ENCODE measurements around the gene DLG2.

Gene DLG2

DNA sequence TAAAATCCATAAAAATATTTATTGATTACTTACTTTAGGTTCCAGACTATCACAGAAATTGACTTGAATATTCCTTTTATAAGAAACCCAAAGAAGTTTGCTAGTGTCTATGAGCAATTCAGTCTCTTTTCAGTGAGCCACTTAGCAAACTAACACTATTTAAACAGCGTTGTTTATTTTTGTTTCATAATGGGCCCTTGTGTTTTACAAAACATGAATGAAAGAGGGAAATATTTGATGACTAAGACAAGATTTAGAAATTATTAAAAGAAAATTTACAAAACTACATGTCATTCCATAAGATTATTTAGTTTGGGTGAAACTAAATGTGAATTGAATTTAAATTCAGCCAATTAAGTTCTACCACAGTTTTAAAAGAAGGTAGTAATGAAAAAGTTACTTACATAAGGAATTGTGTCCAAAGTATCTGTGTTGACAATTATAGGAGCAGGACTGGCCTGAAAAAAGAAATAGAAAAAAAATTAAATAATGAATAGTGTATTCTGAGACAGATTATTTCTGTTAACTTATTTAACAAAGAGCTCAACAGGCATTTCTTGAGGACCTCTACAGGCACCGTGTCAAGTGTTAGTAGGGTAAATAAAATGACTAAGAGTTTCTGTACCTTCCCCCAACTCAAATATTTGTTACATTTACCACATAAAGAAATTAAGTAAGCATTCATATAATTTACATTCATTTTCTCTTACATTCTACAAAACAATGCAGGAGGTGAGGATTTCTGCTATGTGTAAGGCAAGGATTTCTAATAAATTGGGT, 1376.1 kb downstream of the DLG2 start:
- DNase-seq (ENCODE audit: low spot score): no peak

DNA sequence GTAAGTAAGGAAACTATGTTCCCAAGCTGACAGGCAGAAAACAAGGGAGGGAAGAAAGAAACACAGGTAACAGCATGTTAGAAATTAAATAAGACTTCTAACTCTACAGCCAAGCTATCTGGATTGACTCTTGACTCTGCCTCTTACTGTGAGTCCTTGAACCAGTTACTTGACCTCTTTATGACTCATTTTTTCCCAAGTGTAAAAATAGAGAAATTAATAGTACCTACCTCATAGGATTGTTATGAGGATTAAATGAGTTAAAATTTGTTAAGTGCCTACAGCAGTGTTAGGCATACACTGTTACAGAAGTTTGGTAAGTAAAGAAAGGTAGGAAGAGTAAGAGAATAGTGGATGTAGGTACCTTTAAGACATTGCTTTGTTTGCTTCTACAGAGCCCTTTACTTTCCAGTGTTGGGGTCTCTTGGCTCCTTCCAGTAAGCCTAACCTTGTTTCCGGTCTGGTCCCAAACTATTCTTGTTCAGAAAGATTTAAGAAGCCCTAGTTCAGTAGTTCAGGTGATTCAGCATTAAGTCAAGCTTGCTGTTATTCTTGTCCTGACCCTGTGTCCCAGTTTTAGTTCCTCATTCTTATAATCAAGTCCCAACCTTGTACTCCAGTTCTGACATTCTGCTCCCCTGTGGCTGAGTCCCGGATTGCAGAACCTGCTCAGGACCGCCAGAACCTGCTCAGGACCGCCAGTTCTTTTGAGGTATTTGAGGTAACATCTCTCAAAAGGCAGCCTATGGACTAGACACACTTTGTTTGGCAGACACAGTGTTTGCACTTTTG, 1377.6 kb downstream of the DLG2 start:
- DNase-seq (ENCODE audit: low spot score): no peak

DNA sequence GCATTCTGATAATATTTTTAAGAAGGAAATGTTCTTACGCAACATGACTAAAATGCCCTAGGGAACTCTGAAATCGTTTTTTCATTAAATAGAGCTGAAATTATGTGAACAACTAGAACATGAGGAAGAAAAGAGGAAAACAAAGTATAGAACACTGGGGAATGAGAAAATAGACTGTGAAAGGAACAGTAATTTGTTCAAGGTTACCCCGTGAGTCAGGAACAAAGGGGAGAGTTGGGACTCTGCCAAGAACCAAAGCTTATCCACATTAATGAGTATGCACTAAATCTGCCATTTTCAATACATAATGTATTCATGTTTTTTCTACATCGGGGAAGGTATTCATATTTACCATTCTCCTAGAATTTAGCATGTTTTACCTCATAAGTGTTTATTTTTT, 1379.2 kb downstream of the DLG2 start:
- DNase-seq (ENCODE audit: low spot score): no peak

DNA sequence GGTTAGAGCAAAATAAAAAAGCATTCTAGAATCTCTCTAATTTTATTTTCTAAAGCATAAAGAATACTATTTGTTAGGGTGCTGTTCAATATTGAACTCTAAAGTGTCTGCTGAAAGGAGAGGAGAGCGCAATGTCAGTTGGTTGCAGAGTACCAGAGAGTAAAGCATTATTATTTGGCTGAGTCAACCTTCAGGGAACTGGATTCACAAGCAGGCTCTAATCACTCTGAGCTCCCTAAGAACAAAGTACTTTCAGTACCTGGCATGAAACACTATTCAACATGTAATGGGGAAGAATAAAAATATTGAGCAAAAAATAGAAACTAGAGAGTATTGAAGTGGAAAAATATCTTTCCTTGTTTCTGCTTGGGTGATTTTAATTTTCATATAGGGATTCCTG, 1380.0 kb downstream of the DLG2 start:
- DNase-seq (ENCODE audit: low spot score): no peak

DNA sequence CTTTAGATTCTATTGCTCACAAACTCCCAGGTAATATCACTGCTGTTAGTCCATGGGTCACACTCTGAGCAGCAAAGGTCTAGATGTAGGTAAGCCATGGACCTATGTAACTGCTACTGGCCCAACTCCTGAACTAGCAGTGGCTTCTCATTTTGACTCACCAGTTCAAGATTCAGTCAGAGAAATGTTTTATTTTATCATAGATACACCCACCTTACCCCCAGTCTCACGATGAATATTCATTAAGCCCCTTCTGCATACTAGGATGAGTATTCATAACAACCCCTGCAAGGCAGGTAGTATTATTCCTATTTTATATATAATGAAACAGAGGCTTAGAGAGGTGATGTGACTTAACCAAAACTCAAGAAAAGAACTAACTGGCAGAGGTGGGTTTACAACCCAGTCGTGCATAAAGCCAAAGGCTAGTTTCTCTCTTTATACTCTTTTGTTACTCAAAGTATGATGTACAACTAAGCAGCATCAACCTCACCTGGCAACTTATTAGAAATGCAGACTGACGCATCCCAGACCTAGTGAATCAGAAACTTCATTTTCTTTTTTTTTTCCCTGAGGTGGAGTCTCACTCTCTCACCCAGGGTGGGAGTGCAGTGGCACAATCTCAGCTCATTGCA, 1383.4 kb downstream of the DLG2 start:
- DNase-seq (ENCODE audit: low spot score): no peak

DNA sequence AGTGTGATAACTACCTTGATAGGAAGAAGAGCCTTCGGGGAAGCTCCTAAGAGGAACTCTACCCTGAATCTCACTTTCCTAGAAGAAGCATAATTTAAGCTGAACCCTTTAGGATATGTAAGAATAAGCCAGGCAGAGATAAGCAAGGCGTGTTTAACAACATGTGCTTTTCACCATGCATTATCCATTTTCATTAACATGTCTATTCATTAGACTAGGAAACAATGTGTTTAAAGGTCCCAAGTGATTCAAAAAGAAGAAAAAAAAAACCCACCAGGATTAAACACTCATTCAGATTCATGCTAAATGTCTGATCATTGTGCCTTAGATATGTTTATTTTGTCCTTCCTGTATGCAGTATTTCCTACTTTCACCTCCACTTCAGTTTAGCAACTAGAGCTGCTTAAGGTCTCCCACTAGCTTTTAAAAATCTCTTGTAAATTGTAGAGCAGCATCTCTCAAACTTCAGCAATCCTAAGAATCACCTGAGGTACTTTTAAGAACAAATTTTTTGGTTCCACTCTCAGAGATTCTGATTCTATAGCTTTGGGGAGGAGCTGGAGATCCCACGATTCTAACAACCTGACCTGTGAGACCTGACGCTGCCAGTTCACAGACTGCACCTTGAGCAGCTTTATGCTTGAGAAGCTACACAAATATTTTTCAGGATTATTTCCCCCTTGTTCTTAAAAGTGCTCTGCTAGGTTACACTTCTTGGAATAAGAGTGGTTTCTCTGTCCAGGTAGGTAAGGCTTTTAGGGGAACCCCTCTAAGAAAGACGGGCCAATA, 1385.6 kb downstream of the DLG2 start:
- no peak for DNase-seq (ENCODE audit: low spot score)

DNA sequence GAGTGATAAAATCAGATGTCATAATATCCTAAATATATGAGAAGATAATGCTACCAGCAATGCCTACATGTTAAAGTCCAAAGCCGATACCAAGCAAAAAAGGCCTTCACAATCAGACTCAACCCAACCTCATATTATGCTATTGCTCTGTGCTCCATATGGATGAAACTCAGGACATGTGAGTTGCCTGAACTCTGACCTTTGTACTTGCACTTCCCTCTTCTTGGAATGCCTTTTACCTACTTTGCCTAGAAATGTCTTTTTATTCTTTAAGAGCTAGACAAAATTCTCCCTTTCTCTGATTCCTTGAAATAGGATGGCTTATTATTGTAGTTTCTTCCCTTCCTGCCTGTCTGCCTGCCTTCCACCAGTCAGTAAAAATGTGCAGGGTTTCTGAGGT, 1386.3 kb downstream of the DLG2 start:
- DNase-seq (ENCODE audit: low spot score): no peak

DNA sequence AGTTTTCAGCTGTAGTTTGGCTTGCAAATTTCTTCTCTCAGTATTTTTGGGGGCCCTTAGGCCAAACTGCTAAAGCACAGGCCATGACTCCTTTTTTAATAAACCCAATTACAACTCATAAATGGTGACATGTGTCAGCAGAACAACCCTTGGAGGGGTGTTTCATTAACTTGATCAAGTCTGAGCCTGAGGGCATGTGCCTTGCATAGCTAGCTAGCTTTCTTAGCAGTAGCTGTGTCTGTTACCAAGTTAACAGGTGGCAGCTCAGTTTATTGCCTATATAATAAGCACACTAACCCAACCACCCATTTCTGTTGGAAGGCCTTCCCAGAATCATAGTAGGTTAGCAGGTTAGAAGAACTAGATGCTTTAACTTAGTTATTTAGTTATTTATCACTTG, 1390.7 kb downstream of the DLG2 start:
- DNase-seq (ENCODE audit: low spot score): no peak

DNA sequence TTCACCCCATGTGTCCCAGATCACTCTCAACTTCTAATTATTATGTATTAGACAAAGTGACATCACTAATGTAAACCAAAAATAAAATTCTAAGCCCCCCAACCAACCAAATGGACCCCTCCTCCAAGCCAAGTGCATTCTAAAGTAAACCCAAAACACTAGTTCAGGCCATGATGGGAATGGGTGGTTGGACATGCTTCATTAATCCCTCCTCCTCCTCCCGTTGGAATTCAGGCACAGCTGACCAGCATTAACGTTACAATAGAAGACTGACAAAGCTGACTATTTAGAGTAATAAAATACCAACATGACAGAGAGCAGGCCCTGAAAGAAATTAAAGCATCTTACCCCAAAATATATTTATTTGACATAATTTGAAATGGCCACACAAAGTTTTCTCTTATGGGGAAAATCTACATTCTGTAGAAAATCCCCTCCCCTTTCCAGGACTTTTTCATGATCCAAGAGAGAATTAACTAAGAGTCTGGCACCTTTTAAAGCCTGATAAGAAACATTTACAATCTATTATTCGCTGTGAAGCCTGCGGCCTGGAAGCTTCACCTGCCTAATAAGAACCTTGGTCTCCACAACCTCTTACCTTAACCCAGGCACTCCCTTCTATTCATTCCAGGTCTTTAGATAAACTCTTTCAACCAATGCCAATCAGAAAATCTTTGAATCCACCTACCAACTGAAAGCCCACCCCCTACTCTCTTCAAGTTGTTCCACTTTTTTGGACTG, 1392.5 kb downstream of the DLG2 start:
- DNase-seq (ENCODE audit: low spot score): no peak

DNA sequence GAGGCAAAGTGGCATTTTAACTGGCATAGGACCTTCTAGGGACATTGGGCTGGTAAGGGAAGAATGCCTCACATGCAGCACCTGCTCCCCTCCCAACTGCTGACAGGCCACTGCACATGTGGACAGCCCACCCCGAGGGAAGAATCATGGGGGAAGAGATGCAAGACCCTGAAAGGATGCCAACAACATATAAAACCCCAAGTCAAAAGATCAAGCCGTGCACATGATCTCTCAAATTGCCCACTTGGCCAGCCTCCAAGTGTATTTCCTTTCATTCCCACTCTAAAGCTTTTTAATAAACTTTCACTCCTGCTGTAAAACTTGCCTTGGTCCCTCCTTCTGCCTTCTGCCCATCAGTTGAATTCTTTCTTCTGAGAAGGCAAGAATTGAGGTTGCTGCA, 1393.1 kb downstream of the DLG2 start:
- DNase-seq (ENCODE audit: low spot score): no peak

DNA sequence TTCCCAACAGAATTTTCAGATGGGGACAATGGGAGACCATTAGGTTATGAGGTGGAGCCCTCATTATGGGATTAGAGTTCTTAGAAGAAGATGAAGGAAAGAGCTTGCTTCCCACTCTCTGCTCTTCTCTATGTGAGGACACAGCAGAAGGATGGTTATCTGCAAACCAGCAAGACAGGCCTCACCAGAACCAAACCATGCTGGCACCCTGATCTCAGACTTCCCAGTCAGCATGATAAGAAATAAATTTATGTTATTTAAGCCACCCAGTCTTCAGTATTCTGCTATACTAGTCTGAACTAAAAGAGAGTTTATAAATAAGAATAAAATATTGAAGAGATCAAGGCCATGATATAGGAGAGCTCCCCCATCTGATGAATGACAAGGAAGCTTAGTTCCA, 1394.6 kb downstream of the DLG2 start:
- no peak for DNase-seq (ENCODE audit: low spot score)

DNA sequence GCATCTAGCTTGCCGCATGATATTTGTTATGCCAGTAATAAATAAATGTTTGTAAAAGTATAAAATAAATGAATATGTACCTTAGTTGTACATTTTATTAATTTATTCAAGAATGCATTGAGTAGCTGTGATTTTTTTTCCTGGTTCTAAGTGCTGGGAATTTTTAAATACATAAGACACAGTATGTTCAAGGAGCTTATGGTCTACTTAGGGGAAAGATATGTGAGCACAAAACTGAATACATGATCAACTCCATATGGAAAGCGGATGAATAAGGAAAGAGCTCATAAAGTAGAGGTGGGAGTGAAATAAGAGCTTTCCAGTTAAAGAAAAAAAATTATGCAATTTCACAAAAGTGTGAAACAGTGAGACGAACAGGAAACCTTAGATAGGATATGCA, 1396.7 kb downstream of the DLG2 start:
- DNase-seq (ENCODE audit: low spot score): no peak

DNA sequence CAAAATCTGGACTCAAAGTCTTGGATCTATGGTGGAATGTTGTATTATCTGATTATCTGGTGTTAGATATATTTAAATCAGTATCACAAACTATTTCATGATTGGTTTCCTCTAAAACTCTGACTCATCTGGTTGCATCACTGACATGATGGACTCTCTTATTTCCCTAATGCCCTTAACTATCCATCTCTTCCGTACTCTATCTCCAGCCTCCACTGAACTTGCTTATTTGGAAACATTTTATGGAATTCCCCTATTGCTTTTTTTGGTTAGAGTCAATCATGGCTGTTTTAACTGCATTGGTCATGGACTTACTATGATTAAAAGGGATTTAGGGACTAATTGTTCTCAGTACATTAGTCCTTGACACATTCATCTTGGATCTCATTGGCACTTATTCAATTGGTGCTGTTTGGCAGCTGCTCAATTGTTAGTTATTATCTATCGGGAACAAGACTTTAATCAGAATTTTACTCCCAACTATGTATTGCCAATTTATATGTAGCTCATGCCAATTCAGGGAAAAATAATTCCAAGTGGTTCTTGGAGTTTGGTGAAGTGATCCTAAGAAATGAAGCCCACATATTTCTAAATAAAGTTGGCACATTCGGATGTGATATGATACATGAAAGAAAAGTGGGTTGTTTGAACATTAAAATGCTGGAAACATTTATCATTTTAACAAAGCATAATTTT, 1399.0 kb downstream of the DLG2 start:
- DNase-seq (ENCODE audit: low spot score): no peak

DNA sequence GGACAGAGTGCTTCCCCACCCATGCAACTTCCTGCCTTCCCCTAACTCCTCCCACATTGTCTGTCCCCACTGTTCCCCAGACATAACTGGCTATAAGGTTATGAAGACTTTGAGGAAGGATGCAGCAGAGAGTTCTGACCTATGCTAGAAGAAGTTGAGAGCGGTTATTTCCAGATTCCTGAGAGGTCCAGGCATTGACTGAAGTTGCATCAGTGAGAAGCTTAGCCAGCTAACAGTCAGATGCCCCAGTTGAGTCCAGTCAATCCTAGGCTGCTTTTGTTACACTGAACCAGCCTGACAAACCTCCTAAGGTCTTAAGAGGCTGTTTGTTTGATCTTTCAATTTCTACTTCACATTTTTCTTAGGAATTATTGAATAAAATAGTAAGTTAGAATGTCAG, 1403.1 kb downstream of the DLG2 start:
- no peak for DNase-seq (ENCODE audit: low spot score)

DNA sequence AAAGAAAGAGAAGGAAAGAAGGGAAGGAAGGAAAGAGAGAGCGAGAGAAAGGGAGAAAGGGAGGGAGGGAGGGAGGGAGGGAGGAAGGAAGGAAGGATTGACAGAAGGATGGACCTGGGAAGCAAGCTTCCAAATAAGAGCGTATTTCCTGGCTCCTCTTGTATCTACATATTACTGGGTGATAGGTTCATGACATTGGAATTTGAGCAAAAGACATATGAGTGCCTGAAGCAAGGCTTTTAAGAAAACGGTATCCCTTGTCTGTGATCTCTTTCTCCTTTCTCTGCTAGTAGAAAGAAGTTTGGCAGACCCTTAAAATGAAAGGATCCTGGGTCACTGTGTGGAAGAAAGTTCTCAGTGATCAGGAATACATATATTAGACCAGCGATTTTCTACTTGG, 1408.8 kb downstream of the DLG2 start:
- no peak for DNase-seq (ENCODE audit: low spot score)

DNA sequence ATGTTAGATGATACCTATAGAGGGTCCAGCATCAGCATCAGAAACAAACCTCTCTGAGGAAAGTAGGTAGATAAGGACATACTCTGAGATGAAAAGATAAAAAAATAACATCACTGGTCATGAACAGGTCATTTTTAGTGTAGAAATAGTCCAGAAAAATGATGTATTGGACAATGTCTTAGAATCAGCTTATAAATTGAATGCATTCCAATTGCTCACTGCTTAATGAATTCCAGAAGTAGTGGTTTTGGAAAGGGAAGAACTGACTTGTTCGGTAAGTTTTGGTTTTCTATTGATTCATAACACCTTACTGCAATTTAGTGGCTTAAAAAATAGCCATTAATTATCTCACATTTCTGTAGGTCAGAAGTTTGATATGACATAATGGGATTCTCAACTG, 1411.5 kb downstream of the DLG2 start:
- DNase-seq (ENCODE audit: low spot score): no peak

DNA sequence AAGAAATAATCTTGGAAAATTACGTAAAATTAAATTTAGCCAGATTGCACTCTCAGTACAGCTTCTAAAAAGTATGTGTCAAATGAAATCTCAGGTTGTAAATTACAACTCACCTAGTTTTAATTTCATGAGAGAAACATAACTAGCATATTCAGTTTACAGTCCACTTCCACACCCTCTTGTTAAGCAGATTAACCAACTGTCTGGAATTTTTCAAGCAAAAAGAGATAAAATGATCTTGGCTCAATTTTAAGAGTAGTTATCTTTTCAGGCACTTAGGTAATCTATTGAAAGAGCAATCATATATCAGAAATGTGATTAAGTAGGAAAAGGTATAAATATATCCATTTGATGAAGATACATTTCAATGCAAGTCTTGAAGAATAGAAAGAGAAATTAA, 1412.6 kb downstream of the DLG2 start:
- no peak for DNase-seq (ENCODE audit: low spot score)

DNA sequence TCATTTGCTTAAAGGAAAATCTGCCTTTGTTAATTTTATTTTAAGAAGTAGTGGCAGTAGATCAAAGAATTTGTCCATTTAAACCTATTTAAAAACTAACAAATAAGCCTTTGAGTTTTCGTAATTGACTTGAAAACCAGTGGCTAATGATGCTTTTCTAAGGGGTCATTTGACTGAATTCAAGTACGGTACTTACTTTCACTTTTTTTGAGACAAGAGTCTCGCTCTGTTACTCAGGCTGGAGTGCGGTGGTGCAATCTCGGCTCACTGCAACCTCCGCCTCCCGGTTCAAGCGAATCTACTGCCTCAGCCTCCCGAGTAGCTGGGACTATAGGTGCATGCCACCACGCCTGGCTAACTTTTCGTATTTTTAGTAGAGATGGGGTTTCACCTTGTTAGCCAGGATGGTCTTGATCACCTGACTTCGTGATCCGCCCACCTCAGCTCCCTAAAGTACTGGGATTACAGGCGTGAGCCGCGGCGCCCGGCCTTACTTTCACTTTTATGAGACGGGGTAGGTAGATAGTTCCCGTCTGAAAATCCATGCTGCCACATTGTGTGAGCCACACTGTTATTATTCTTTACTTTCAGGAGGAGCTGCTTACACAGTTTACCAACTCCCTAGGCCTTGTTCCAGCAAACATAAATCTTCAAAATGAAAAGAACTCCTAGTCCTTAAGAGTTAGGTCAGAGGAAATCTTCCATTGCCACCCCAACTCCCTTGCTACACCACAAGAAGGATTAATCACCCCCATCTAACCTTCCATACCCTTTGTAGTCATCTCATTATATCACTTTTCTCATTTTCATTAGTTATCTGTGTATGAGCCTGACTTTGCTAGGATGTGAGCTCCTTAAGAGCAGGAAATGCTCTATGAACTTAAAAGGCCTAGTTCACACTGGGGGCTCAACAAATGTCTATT, 1414.4 kb downstream of the DLG2 start:
- DNase-seq (ENCODE audit: low spot score): no peak

DNA sequence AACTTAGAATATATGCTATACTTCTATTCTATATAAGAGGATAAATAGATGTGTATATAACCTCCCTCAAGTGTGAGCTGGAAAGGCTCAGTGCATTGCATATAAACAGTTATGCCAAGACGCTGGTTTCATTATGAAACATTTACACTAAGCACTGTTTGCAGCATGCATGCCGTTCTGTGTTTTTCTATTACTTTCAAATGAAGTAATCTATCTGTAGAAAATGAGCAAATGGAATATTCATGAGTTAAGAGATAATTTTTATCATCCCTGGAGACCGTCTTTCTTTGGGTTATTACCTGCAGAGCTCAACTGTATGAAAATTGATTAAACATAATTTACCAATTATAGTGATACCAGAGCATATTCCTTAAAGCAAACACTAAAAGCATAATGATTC, 1415.2 kb downstream of the DLG2 start:
- no peak for DNase-seq (ENCODE audit: low spot score)

DNA sequence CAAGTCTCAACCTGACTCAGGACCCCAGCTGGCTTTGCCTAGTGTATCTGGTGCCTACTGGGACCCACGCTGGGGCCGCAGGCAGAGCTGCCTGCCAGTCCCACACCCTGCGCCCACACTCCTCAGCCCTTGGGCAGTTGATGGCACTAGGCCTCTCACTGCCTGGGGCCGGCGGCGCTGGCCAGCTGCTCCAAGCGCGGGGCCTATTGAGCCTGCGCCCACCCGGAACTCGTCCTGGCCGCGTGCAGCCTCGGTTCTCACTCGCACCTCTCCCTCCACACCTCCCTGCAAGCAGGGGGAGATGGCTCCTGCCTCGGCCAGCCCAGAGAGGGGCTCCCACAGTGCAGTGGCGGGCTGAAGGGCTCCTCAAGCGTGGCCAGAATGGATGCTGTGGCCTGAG, 1432.4 kb downstream of the DLG2 start:
- DNase-seq (ENCODE audit: low spot score): no peak

All from D341Med (cell line).